GM12878 (cell line): ENCODE data around the gene AADACL2.

Source experiments
- CHD1 ChIP-seq: IDR thresholded peaks from 2 replicates; pipeline ENCODE4 v1.6.1; 2012; ENCODE audit warnings: low read depth, low read length, improper control_type of control experiment
- FOXM1 ChIP-seq: IDR thresholded peaks from 2 replicates; pipeline ENCODE4 v1.6.1; 2012; ENCODE audit warnings: low read depth, mild to moderate bottlenecking, inconsistent platforms, low read length, moderate library complexity
- IRF4 ChIP-seq: IDR thresholded peaks from 2 replicates; pipeline ENCODE4 v1.6.1; 2011; ENCODE audit warnings: low read depth, low read length
- MYB ChIP-seq: fragments of 150-350 bp; IDR thresholded peaks from 2 replicates; pipeline ENCODE4 v1.6.1; 2014; ENCODE audit warnings: mild to moderate bottlenecking, low read depth, low read length, borderline replicate concordance
- RAD51 ChIP-seq: fragments of 450-650 bp; IDR thresholded peaks from 2 replicates; pipeline ENCODE4 v1.6.1; 2016; ENCODE audit warnings: moderate library complexity, mild to moderate bottlenecking, inconsistent platforms
- RB1 ChIP-seq: fragments of 450-650 bp; formaldehyde crosslinking; IDR thresholded peaks from 2 replicates; pipeline ENCODE4 v1.6.1; 2017; ENCODE audit warnings: mild to moderate bottlenecking, borderline replicate concordance
- RCOR1 ChIP-seq: conservative IDR thresholded peaks from 2 replicates; pipeline ENCODE4 v1.6.1; 2012; ENCODE audit warnings: low read depth, low read length, improper control_type of control experiment
- TF ChIP-seq, protein P1 (sequence below), 3 experiments: IDR thresholded peaks in 2 of 3; conservative IDR thresholded peaks in 1 of 3; 2 replicates each; pipeline ENCODE4 v1.5.1; 2011; ENCODE audit warnings: low read depth in 3 of 3, low read length in 3 of 3, mild to moderate bottlenecking in 3 of 3, control low read depth in 2 of 3, moderate library complexity in 2 of 3, inconsistent platforms in 1 of 3, mixed read lengths in 1 of 3; ENCODE audit not compliant: control insufficient read depth in 2 of 3, insufficient read depth in 1 of 3; ENCODE audit errors: extremely low read depth in 1 of 3
- TF ChIP-seq, protein P2 (sequence below): IDR thresholded peaks from 2 replicates; pipeline ENCODE4 v1.6.1; 2011; ENCODE audit warnings: low read depth, mild to moderate bottlenecking, low read length, moderate library complexity, borderline replicate concordance; ENCODE audit errors: extremely low read depth
- TF ChIP-seq, protein P3 (sequence below): IDR thresholded peaks from 2 replicates; pipeline ENCODE4 v1.6.1; 2012; ENCODE audit warnings: low read depth, low read length, improper control_type of control experiment

DNA sequence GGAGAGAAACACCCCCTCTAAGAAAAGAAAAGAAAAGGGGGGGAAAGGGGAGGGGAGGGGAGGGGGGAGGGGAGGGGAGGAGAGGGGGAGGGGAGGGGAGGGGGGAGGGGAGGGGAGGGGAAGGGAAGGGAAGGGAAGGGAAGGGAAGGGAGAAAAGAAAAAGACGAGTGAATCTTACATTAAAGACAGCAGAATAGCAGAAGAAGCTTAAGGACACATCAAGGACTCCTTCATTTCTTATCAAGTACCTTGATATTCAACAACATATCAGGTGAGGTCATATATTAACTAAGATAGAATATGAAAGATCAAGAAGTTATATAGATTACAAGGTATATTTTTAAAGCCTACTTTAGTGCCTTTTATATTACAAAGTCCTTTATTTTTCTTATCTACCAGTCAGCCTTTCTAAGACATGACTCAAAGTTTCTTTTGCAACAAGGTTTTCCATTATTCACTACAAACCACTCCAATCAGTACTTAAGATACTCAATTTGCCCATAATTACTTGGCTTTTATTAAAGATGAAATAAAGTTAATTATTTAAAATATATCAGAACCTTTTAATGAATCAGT, 62.5 kb downstream of the AADACL2 start:
- TF ChIP-seq, protein P1, sequence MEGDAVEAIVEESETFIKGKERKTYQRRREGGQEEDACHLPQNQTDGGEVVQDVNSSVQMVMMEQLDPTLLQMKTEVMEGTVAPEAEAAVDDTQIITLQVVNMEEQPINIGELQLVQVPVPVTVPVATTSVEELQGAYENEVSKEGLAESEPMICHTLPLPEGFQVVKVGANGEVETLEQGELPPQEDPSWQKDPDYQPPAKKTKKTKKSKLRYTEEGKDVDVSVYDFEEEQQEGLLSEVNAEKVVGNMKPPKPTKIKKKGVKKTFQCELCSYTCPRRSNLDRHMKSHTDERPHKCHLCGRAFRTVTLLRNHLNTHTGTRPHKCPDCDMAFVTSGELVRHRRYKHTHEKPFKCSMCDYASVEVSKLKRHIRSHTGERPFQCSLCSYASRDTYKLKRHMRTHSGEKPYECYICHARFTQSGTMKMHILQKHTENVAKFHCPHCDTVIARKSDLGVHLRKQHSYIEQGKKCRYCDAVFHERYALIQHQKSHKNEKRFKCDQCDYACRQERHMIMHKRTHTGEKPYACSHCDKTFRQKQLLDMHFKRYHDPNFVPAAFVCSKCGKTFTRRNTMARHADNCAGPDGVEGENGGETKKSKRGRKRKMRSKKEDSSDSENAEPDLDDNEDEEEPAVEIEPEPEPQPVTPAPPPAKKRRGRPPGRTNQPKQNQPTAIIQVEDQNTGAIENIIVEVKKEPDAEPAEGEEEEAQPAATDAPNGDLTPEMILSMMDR (IDR thresholded peaks at IDR 0.05 in 2 of 3, conservative IDR thresholded peaks at IDR 0.05 in 1 of 3; ENCODE audit: control insufficient read depth in 2 of 3, extremely low read depth in 1 of 3, insufficient read depth in 1 of 3, low read depth in 3 of 3, low read length in 3 of 3) = no peak
- TF ChIP-seq MYB (no peak), CHD1 (no peak), RB1 (no peak), RCOR1 (no peak), FOXM1 (no peak), IRF4 (no peak), RAD51 (no peak)
- TF ChIP-seq, protein P2, sequence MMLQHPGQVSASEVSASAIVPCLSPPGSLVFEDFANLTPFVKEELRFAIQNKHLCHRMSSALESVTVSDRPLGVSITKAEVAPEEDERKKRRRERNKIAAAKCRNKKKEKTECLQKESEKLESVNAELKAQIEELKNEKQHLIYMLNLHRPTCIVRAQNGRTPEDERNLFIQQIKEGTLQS = no peak
- TF ChIP-seq, protein P3, sequence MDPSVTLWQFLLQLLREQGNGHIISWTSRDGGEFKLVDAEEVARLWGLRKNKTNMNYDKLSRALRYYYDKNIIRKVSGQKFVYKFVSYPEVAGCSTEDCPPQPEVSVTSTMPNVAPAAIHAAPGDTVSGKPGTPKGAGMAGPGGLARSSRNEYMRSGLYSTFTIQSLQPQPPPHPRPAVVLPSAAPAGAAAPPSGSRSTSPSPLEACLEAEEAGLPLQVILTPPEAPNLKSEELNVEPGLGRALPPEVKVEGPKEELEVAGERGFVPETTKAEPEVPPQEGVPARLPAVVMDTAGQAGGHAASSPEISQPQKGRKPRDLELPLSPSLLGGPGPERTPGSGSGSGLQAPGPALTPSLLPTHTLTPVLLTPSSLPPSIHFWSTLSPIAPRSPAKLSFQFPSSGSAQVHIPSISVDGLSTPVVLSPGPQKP = no peak
